Upper lobe of left lung (tissue), 6 donors: ENCODE results near the gene ABHD8. TPM values are rescaled to one million over a fixed set of nuclear protein-coding genes. Genes with fewer than 3 reads are reported as not detected.
A peak's percentile ranks its signal among the peaks of the same experiment; 100 is the strongest.
"Not testable (repeated sequence)": the region's sequence is repeated elsewhere in the genome, so short reads cannot be mapped to it uniquely, and the experiment has no call there.

ENCODE experiments used
- ATAC-seq, 2 donors: fragments of 200-7000 bp; cut with Tn5 transposase; one replicate each; pipeline ENCODE4 v1.9.1; 2022; ENCODE audit warnings: mild to moderate bottlenecking in 2 of 2, moderate library complexity in 2 of 2; ENCODE audit not compliant: low FRiP score in 2 of 2
- DNase-seq, 2 donors: peaks; one replicate each; pipeline ENCODE4 v3.0.0-alpha.2; 2019 to 2020
- H3K27ac ChIP-seq, 4 donors: fragments of 200-600 bp; sonication (generic); one replicate each; pipeline ENCODE4 v1.5.1; 2016 to 2019
- H3K27me3 ChIP-seq, 4 donors: fragments of 200-600 bp; sonication (generic); one replicate each; pipeline ENCODE4 v1.5.1; 2017 to 2019
- H3K36me3 ChIP-seq, 4 donors: fragments of 200-600 bp; sonication (generic); one replicate each; pipeline ENCODE4 v1.5.1; 2016 to 2019
- H3K4me1 ChIP-seq, 4 donors: fragments of 200-600 bp; sonication (generic); one replicate each; pipeline ENCODE4 v1.5.1; 2018 to 2019
- H3K4me3 ChIP-seq, 4 donors: fragments of 200-600 bp; sonication (generic); one replicate each; pipeline ENCODE4 v1.5.1; 2017 to 2019; ENCODE audit warnings: mild to moderate bottlenecking in 2 of 4, moderate library complexity in 1 of 4
- H3K9me3 ChIP-seq, 4 donors: fragments of 200-600 bp; sonication (generic); one replicate each; pipeline ENCODE4 v1.5.1; 2018 to 2019
- CTCF ChIP-seq, 6 experiments: fragments of 450-650 bp in 4 of 6; fragments of 200-600 bp in 2 of 6; sonication (generic) in 2 of 6; IDR thresholded peaks; one replicate each; pipeline ENCODE4 v1.5.1; 2016 to 2019; ENCODE audit warnings: antibody characterized with exemption in 6 of 6
- EP300 ChIP-seq, 4 donors: sonication (generic); formaldehyde crosslinking; IDR thresholded peaks; one replicate each; pipeline ENCODE4 v1.5.1; 2017; ENCODE audit warnings: antibody characterized with exemption in 4 of 4, control low read depth in 2 of 4
- POLR2A ChIP-seq, 4 donors: fragments of 450-650 bp; IDR thresholded peaks; one replicate each; pipeline ENCODE4 v1.5.1; 2016 to 2017; ENCODE audit warnings: antibody characterized with exemption in 4 of 4, mild to moderate bottlenecking in 2 of 4
- POLR2AphosphoS5 ChIP-seq, 2 donors: sonication (generic); formaldehyde crosslinking; IDR thresholded peaks; one replicate each; pipeline ENCODE4 v1.5.1; 2017; ENCODE audit warnings: antibody characterized with exemption in 2 of 2
- WGBS, 2 donors: methylation state at CpG; one replicate each; pipeline ENCODE4 v1.1.5; 2017 to 2018; 5-methylcytosine and 5-hydroxymethylcytosine counted together
- total RNA-seq, 6 donors: library from RNA; depleted of rRNA in 4 of 6; stranded (reverse); fragments of >200 nt in 4 of 6; gene quantifications; one replicate each; pipeline versions ENCODE4 v1.1.0 to v1.2.1, GENCODE V29; 2016 to 2021
- donor health status: DM: no; HTN: no; CAD: no; lungs with moderate emphysema.
- donor health status: DM: no; HTN: yes; CAD: no; lungs with severe emphysema.

The ABHD8 gene
- total RNA-seq, 6 donors from 2014 or later = 19.7 to 23.4 (median 21.2) TPM

- Histone ChIP-seq H3K27me3 (peaks cover 0 to 17% (median 5%) of the 10 kb centered on the region in 4 donors), H3K9me3 (no peaks in the 10 kb centered on the region), H3K4me3 (peak within 1 kb of the TSS; percentile 6 to 54 (median 41)), H3K4me1 (peaks cover 15 to 19% (median 17%) of the 10 kb centered on the region in 4 donors), H3K27ac (peak within 1 kb of the TSS in 1 of 4 donors; percentile 24), H3K36me3 (peaks cover 0 to 24% (median 16%) of the 10 kb centered on the region in 4 donors)
- TF ChIP-seq CTCF (IDR thresholded peaks at IDR 0.05) = no peak
- TF ChIP-seq POLR2AphosphoS5 (IDR thresholded peaks at IDR 0.05) = no peak
- TF ChIP-seq EP300 (IDR thresholded peaks at IDR 0.05) = no peak
- TF ChIP-seq POLR2A (IDR thresholded peaks at IDR 0.05) = no peak
- ATAC-seq (peak; percentile 19 to 50), DNase-seq (peak; percentile 61 to 89)
- 13 to 70% methylated on average over 4 to 42 of the region's 75 CpGs for WGBS, 2 donors
Observed at GRCh38 chr19:17281391-17282304, 21.6 kb downstream of the ABHD8 start, which contains the start of gene ANKLE1. TSS of gene ANKLE1 (plus strand) at chr19:17281901. CDS start at chr19:17281921, 20 bp downstream.

- peaks cover 15 to 19% (median 17%) of the 10 kb centered on the region in 4 donors for H3K4me1 ChIP-seq
- peaks cover 0 to 17% (median 5%) of the 10 kb centered on the region in 4 donors for H3K27me3 ChIP-seq
- no peak overlapping the region for H3K27ac ChIP-seq
- TF ChIP-seq POLR2A (IDR thresholded peaks at IDR 0.05) (no peak), CTCF (IDR thresholded peaks at IDR 0.05) (no peak), EP300 (IDR thresholded peaks at IDR 0.05) (no peak), POLR2AphosphoS5 (IDR thresholded peaks at IDR 0.05) (no peak)
- H3K4me3 ChIP-seq = no peak overlapping the region
- ATAC-seq (no peak), DNase-seq (no peak)
- WGBS, 2 donors = 79 to 90% methylated on average over 3 of the region's 3 CpGs
- peaks cover 4 to 47% (median 37%) of the 10 kb centered on the region in 4 donors for H3K36me3 ChIP-seq
- H3K9me3 ChIP-seq = no peaks in the 10 kb centered on the region
Observed at GRCh38 chr19:17279436-17279835, 23.8 kb downstream of the ABHD8 start.

DNA sequence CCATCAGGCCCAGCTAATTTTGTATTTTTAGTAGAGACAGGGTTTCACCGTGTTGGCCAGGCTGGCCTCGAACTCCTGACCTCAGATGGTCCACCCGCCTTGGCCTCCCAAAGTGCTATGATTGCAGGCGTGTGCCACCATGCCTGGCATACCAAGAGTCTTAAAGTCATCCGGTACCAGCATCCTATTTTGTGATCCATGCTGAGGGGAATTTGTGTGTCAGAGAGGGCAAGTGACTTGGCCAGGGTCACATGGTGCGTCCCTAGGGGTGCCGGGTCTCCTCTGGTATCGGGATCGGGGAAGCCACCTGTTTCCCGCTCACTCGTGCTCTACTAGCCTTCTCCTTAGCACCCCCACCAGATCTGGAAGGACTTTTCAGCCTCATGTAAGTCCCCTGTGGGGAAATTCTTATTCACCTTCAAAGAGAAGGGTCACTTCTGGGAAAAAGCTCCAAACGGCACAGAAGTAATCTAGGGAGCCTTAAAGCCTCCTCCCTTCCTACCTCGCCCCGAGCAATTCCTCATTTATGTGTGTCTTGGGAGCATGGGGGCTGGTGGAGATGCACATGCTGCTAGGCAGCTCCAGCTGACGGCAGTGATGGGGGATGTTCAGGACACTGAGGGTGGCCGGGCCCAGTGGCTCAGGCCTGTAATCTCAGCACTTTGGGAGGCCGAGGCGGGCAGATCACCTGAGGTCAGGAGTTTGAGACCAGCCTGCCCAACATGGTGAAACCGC, 27.6 kb downstream of the ABHD8 start:
- Histone ChIP-seq H3K27me3 (no peaks in the 10 kb centered on the region), H3K9me3 (no peaks in the 10 kb centered on the region), H3K4me3 (no peak overlapping the region), H3K27ac (no peak overlapping the region), H3K36me3 (peaks cover 16 to 84% (median 67%) of the 10 kb centered on the region in 4 donors), H3K4me1 (no peaks in the 10 kb centered on the region)
- no peak for ATAC-seq
- TF ChIP-seq POLR2AphosphoS5 (IDR thresholded peaks at IDR 0.05) (no peak), POLR2A (IDR thresholded peaks at IDR 0.05) (no peak), EP300 (IDR thresholded peaks at IDR 0.05) (no peak), CTCF (IDR thresholded peaks at IDR 0.05) (no peak)
- WGBS, 2 donors = 96 to 98% methylated on average over 17 of the region's 19 CpGs
- no peak for DNase-seq

GRCh38 chr19:17274892-17275291, 28.3 kb downstream of the ABHD8 start:
- not testable (repeated sequence) for H3K4me3 ChIP-seq, H3K27ac ChIP-seq, H3K27me3 ChIP-seq, ATAC-seq, DNase-seq, H3K4me1 ChIP-seq, H3K9me3 ChIP-seq
- H3K36me3 ChIP-seq = peaks cover 16 to 91% (median 72%) of the 10 kb centered on the region in 4 donors
- WGBS, 2 donors = 98 to 100% methylated on average over 3 of the region's 3 CpGs

GRCh38 chr19:17268754-17269153, 34.5 kb downstream of the ABHD8 start:
- H3K4me1 ChIP-seq = peaks cover 6 to 30% (median 16%) of the 10 kb centered on the region in 4 donors
- no peak for TF ChIP-seq CTCF (IDR thresholded peaks at IDR 0.05)
- no peak for TF ChIP-seq POLR2A (IDR thresholded peaks at IDR 0.05)
- TF ChIP-seq POLR2AphosphoS5 (IDR thresholded peaks at IDR 0.05) = no peak
- TF ChIP-seq EP300 (IDR thresholded peaks at IDR 0.05) = no peak
- 94 to 98% methylated on average over 6 to 13 of the region's 13 CpGs for WGBS, 2 donors
- no peak overlapping the region for H3K27ac ChIP-seq
- H3K36me3 ChIP-seq = peaks cover 6 to 49% (median 38%) of the 10 kb centered on the region in 4 donors
- no peak overlapping the region for H3K4me3 ChIP-seq
- ATAC-seq = no peak
- no peak for DNase-seq
- no peaks in the 10 kb centered on the region for H3K9me3 ChIP-seq
- no peaks in the 10 kb centered on the region for H3K27me3 ChIP-seq
